GM13977 (cell line): ENCODE results near the gene TMPRSS11D.
A peak's percentile ranks its signal among the peaks of the same experiment; 100 is the strongest.

Experiments used
- DNase-seq: peaks from one replicate; pipeline ENCODE4 v3.0.0; 2012; ENCODE audit warnings: low spot score
- CTCF ChIP-seq: IDR thresholded peaks from 2 replicates; pipeline ENCODE4 v1.5.1; 2012; ENCODE audit warnings: mild to moderate bottlenecking, control low read depth; ENCODE audit not compliant: insufficient read depth; ENCODE audit errors: extremely low read depth, missing control alignments
- in situ Hi-C: fragments of 300-500 bp; cut with MboI; formaldehyde crosslinking; loops from one replicate; pipeline ENCODE4 v1.12.0; 2022; ENCODE audit warnings: low sequenced_read_pairs, low pct_unique_long_range_greater_than_20kb, mixed read lengths, inconsistent platforms; ENCODE audit not compliant: unreplicated experiment

The TMPRSS11D gene

GRCh38 chr4:67909905-67910584 lies 26.2 kb upstream of the TMPRSS11D start:
- TF ChIP-seq CTCF = peak; percentile 49
- in situ Hi-C loops = loop anchor here (10.0 kb wide), 1 partner anchor 365 kb away; the partner anchor contains the start of gene CENPC
- DNase-seq = no peak

- DNase-seq = no peak
- TF ChIP-seq CTCF = no peak
- in situ Hi-C loops = no loop called here
These were observed 23.8 kb upstream of the TMPRSS11D start for GRCh38 chr4:67907650-67908049.

GRCh38 chr4:67899096-67899495 lies 15.3 kb upstream of the TMPRSS11D start:
- in situ Hi-C loops = no loop called here
- DNase-seq = no peak
- no peak for TF ChIP-seq CTCF

- no peak for DNase-seq
- in situ Hi-C loops = no loop called here
These were observed 13.9 kb upstream of the TMPRSS11D start for GRCh38 chr4:67897686-67898085.

GRCh38 chr4:67896421-67897065 lies 12.7 kb upstream of the TMPRSS11D start:
- in situ Hi-C loops = no loop called here
- no peak for TF ChIP-seq CTCF
- DNase-seq = no peak

More at GRCh38 chr4:67897686-67898085, 13.9 kb upstream of the TMPRSS11D start:
- no peak for TF ChIP-seq CTCF

GRCh38 chr4:67894659-67895058 lies 10.9 kb upstream of the TMPRSS11D start:
- DNase-seq = no peak
- TF ChIP-seq CTCF = no peak
- in situ Hi-C loops = no loop called here
